ENCODE results near the gene KCNAB3. TPM values are rescaled to one million over a fixed set of nuclear protein-coding genes. Genes with fewer than 3 reads are reported as not detected.
"Not testable (repeated sequence)": the region's sequence is repeated elsewhere in the genome, so short reads cannot be mapped to it uniquely, and the experiment has no call there.

KCNAB3 gene
- total and polyA plus RNA-seq, 11 donors, result 0.19 to 1.7 (median 0.38) TPM; not detected in 2

DNA sequence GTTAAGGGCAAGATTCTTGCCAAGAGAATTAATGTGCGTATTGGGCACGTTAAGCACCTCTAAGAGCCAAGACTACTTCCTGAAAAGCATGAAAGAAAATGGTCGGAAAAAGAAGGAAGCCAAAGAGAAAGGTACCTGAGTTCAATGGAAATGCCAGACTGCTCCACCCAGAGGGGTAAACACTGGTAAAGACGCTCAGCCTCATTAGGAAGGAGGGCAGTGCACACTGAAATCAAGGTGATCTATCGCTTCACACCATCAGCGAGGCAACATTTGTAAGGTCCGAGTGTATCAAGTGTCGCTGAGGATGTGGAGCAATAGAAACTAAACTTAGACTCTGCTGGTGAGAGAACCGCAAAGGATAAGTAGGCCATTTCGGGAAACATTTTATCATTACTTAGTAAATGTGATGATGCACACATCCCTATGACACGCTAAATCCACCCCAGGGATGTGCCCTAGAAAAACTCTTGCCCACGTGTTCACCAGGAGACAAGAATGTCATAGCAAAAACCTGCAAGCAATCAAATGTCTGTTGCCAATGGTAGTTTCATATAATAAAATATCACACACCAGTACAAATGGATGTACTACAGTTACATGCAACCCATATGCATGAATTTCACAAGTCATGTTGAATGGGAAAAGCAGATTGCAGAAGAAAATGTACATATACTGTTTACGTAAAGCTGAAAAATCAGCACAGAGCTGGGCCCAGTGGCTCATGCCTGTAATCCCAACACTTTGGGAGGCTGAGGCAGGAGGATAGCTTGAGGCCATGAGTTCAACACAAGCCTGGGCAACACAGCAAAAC, 26.0 kb upstream of the KCNAB3 start:
- intact Hi-C loops (cut with DNase I), result no loop called here
- H3K27ac ChIP-seq, result peak overlapping the region in 4 of 12 donors; percentile 30 to 61 (median 44)
- WGBS, 4 donors, result 44 to 49% (median 46%) methylated on average over 13 of the region's 13 CpGs

GRCh38 chr17:7953266-7953665, 23.6 kb upstream of the KCNAB3 start:
- DNase-seq; intact Hi-C loops (cut with DNase I); H3K4me3 ChIP-seq; H3K9me3 ChIP-seq; H3K27me3 ChIP-seq; H3K27ac ChIP-seq; ATAC-seq: not testable (repeated sequence)
- Histone ChIP-seq H3K36me3 (peaks cover 0 to 23% (median 18%) of the 10 kb centered on the region in 9 donors), H3K4me1 (peaks cover 0 to 20% (median 6%) of the 10 kb centered on the region in 12 donors)
- 96 to 97% (median 97%) methylated on average over 12 to 13 of the region's 13 CpGs for WGBS, 4 donors

More for the DNA sequence above, 26.0 kb upstream of the KCNAB3 start:
- no peak overlapping the region for H3K4me3 ChIP-seq
- peaks cover 0 to 20% (median 6%) of the 10 kb centered on the region in 12 donors for H3K4me1 ChIP-seq
- DNase-seq, result no peak
- H3K36me3 ChIP-seq, result peaks cover 0 to under 1% (median 0%) of the 10 kb centered on the region in 9 donors
- H3K27me3 ChIP-seq, result peaks cover 0 to 4% (median 0%) of the 10 kb centered on the region in 9 donors
- ATAC-seq, result peak; percentile 64 to 89 (median 72)
- TF ChIP-seq, protein P1, sequence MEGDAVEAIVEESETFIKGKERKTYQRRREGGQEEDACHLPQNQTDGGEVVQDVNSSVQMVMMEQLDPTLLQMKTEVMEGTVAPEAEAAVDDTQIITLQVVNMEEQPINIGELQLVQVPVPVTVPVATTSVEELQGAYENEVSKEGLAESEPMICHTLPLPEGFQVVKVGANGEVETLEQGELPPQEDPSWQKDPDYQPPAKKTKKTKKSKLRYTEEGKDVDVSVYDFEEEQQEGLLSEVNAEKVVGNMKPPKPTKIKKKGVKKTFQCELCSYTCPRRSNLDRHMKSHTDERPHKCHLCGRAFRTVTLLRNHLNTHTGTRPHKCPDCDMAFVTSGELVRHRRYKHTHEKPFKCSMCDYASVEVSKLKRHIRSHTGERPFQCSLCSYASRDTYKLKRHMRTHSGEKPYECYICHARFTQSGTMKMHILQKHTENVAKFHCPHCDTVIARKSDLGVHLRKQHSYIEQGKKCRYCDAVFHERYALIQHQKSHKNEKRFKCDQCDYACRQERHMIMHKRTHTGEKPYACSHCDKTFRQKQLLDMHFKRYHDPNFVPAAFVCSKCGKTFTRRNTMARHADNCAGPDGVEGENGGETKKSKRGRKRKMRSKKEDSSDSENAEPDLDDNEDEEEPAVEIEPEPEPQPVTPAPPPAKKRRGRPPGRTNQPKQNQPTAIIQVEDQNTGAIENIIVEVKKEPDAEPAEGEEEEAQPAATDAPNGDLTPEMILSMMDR (IDR thresholded peaks at IDR 0.05), result no peak
- TF ChIP-seq POLR2A (IDR thresholded peaks at IDR 0.05), result no peak
- no peaks in the 10 kb centered on the region for H3K9me3 ChIP-seq

DNA sequence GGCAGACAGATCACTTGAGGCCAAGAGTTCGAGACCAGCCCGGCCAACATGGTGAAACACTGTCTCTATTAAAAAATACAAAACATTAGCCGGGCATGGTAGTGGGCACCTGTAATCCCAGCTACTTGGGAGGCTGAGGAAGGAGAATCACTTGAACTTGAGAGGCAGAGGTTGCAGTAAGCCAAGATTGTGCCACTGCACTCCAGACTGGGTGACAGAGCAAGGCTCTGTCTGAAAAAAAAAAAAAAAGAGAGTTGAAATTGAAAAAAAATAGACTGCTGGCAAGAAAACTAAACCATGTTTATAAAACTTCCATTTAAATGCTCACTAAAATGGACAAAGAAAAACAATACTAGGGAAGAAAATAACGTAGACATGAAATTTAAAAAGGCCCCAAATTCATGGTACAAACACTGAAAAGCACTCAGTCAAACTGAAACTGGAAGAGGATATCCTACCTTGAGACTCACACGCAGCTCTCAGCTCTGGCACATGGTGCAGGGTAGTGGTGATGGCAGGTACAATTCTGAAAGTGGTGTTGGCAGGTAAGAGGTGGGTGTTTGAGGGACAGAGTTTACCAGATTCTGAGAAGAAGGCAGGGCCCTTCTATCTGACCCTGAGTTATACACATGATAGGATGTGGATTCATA, 21.6 kb upstream of the KCNAB3 start:
- Histone ChIP-seq H3K27me3 (no peaks in the 10 kb centered on the region), H3K4me1 (peaks cover 0 to 13% (median 6%) of the 10 kb centered on the region in 12 donors), H3K27ac (peak overlapping the region in 1 of 12 donors; percentile 56), H3K9me3 (no peaks in the 10 kb centered on the region), H3K4me3 (no peak overlapping the region), H3K36me3 (peaks cover 0 to 42% (median 36%) of the 10 kb centered on the region in 9 donors)
- WGBS, 4 donors, result 71 to 80% (median 78%) methylated on average over 5 of the region's 5 CpGs
- intact Hi-C loops (cut with DNase I), result no loop called here
- DNase-seq (no peak), ATAC-seq (no peak)
- TF ChIP-seq, protein P1 (IDR thresholded peaks at IDR 0.05), result no peak
- TF ChIP-seq POLR2A (IDR thresholded peaks at IDR 0.05), result no peak

GRCh38 chr17:7950578-7950977, 20.9 kb upstream of the KCNAB3 start:
- intact Hi-C loops (cut with DNase I), result no loop called here
- Histone ChIP-seq H3K27ac (no peak overlapping the region), H3K27me3 (no peaks in the 10 kb centered on the region), H3K4me3 (no peak overlapping the region), H3K9me3 (no peaks in the 10 kb centered on the region), H3K36me3 (peaks cover 4 to 49% (median 43%) of the 10 kb centered on the region in 9 donors), H3K4me1 (peaks cover 0 to 6% (median under 1%) of the 10 kb centered on the region in 12 donors)
- no peak for DNase-seq
- TF ChIP-seq, protein P1 (IDR thresholded peaks at IDR 0.05), result no peak
- no peak for TF ChIP-seq POLR2A (IDR thresholded peaks at IDR 0.05)
- WGBS, 4 donors, result 64 to 85% (median 80%) methylated on average over 3 of the region's 3 CpGs
- ATAC-seq, result no peak
